Measurements from ENCODE around the gene PHACTR2.

GRCh38 chr6:143695969-143696663 is 18.4 kb downstream of the PHACTR2 start:
- TF ChIP-seq SATB2 (CRISPR knock-in tag; IDR thresholded peaks at IDR 0.05) (no peak), ETV6 (CRISPR knock-in tag; conservative IDR thresholded peaks at IDR 0.05) (no peak), ZNF557 (CRISPR knock-in tag; IDR thresholded peaks at IDR 0.05) (no peak)

Measured in HepG2 (cell line).